ENCODE results near the gene GOLGB1. TPM values are rescaled to one million over a fixed set of nuclear protein-coding genes. Genes with fewer than 3 reads are reported as not detected.

GOLGB1 gene
- total and polyA plus RNA-seq, 2 of the 4 experiments (the other 2 are of a cell fraction): 13.3 to 30.3 TPM

- H3K27me3 ChIP-seq (ENCODE audit: control insufficient read depth, insufficient read depth, low read length): peaks cover 4% of the 10 kb centered on the region
- in situ Hi-C loops (cut with MboI; ENCODE audit: low sequenced_read_pairs) (no loop called here), intact Hi-C loops (cut with micrococcal nuclease) (no loop called here), dilution Hi-C loops (cut with HindIII; ENCODE audit: low sequenced_read_pairs, unreplicated experiment) (no loop called here)
- no peak overlapping the region for H4K8ac ChIP-seq (ENCODE audit: low read depth in 2 of 2, low read length in 2 of 2)
- no peak for ATAC-seq (ENCODE audit: low read depth)
- no peak overlapping the region for H2AFZ ChIP-seq (replicated peaks; ENCODE audit: low read length, poor library complexity)
- WGBS, 2 experiments (ENCODE audit: extremely low coverage in 2 of 2, insufficient read length in 1 of 2): 65% methylated on average over 3 of the region's 6 CpGs; no CpG with 5 or more reads in 1 of the 2 experiments
- H2BK120ac ChIP-seq (ENCODE audit: low read depth, low read length): no peak overlapping the region
- no peak overlapping the region for H3K14ac ChIP-seq (replicated peaks; ENCODE audit: low read depth, low read length)
- no peaks in the 10 kb centered on the region for H3K36me3 ChIP-seq (ENCODE audit: control insufficient read depth, insufficient read depth, low read length)
- H2AK5ac ChIP-seq (ENCODE audit: low read depth, low read length): no peak overlapping the region
- no peak overlapping the region for H3K27ac ChIP-seq (ENCODE audit: insufficient read depth, low read length)
- ChIA-PET CTCF (no interaction called here), POLR2A (ENCODE audit: unreplicated experiment) (no interaction called here)
- no peak overlapping the region for H2AK9ac ChIP-seq (replicated peaks; ENCODE audit: low read depth, low read length, poor library complexity)
- no peak overlapping the region for H4K91ac ChIP-seq (ENCODE audit: insufficient read depth, low read depth, low read length)
- H2BK15ac ChIP-seq (ENCODE audit: low read depth, low read length): no peak overlapping the region
- H3K18ac ChIP-seq (ENCODE audit: low read depth, low read length): no peak overlapping the region
- H2BK5ac ChIP-seq (ENCODE audit: low read depth, low read length, poor library complexity, severe bottlenecking): no peak overlapping the region
- H2BK20ac ChIP-seq (ENCODE audit: low read depth, low read length): no peak overlapping the region
- no peak overlapping the region for H4K5ac ChIP-seq (ENCODE audit: low read depth, low read length)
- H3K56ac ChIP-seq (ENCODE audit: extremely low read depth, insufficient read depth, low read length): no peak overlapping the region
- no peak for DNase-seq
- H3K9me1 ChIP-seq (ENCODE audit: insufficient read depth, low read length): no peaks in the 10 kb centered on the region
- H3K4ac ChIP-seq (ENCODE audit: low read depth, low read length): no peak overlapping the region
- H3K4me2 ChIP-seq (ENCODE audit: low read depth, low read length): no peak overlapping the region
- H3K4me3 ChIP-seq (ENCODE audit: insufficient read depth, low read depth, low read length): no peak overlapping the region
- TF ChIP-seq BHLHE40 (IDR thresholded peaks at IDR 0.05; ENCODE audit: low read depth, low read length) (no peak), CTCF (conservative IDR thresholded peaks at IDR 0.05; ENCODE audit: low read depth, low read length) (no peak), CHD1 (IDR thresholded peaks at IDR 0.05; ENCODE audit: low read depth, low read length) (no peak), MXI1 (IDR thresholded peaks at IDR 0.05; ENCODE audit: borderline replicate concordance, low read depth, low read length) (no peak), NFE2L2 (IDR thresholded peaks at IDR 0.05; ENCODE audit: low read depth, low read length) (no peak), RFX5 (IDR thresholded peaks at IDR 0.05; ENCODE audit: low read depth, low read length) (no peak), MAFK (IDR thresholded peaks at IDR 0.05; ENCODE audit: low read depth, low read length) (no peak), RCOR1 (IDR thresholded peaks at IDR 0.05; ENCODE audit: insufficient replicate concordance, low read length) (no peak)
- H4K20me1 ChIP-seq (ENCODE audit: insufficient read depth, low read length): no peaks in the 10 kb centered on the region
- no peaks in the 10 kb centered on the region for H3K79me1 ChIP-seq (ENCODE audit: low read depth in 1 of 2, low read length in 2 of 2)
- no peak overlapping the region for H3K9ac ChIP-seq (ENCODE audit: low read depth, low read length)
- H3K23ac ChIP-seq (ENCODE audit: low read depth, low read length): no peak overlapping the region
- no peaks in the 10 kb centered on the region for H3K4me1 ChIP-seq (ENCODE audit: control insufficient read depth, insufficient read depth, low read length)
- no peaks in the 10 kb centered on the region for H3K9me3 ChIP-seq (ENCODE audit: control insufficient read depth, insufficient read depth, low read length)
- no TSS peak for BruUV-seq (replicated peaks)
These were observed 119.9 kb downstream of the GOLGB1 start for GRCh38 chr3:121629601-121630000.
